ENCODE measurements around the gene HGF. TPM values are rescaled to one million over a fixed set of nuclear protein-coding genes. Genes with fewer than 3 reads are reported as not detected.

Gene HGF
- total and polyA plus RNA-seq, 2 of the 13 experiments (the other 11 are each of a cell fraction or from before 2014, with no cell fraction given), result not detected

GRCh38 chr7:81725812-81726127 is 44.1 kb downstream of the HGF start:
- Histone ChIP-seq H3K9ac (ENCODE audit: insufficient read depth, low read depth, low read length) (no peak overlapping the region), H3K4me2 (ENCODE audit: low read depth, low read length) (no peak overlapping the region), H4K20me1 (ENCODE audit: insufficient read depth, low read length) (no peaks in the 10 kb centered on the region), H3K79me2 (ENCODE audit: insufficient read depth, low read length) (no peaks in the 10 kb centered on the region), H3K9me3 (ENCODE audit: low read length) (no peaks in the 10 kb centered on the region), H3K27ac (ENCODE audit: extremely low read length, insufficient read depth, low read length) (no peak overlapping the region), H3K4me1 (ENCODE audit: insufficient read depth, low read length) (no peaks in the 10 kb centered on the region), H2AFZ (ENCODE audit: low read length) (no peak overlapping the region), H3K36me3 (replicated peaks in 1 of 2; ENCODE audit: control insufficient read depth in 1 of 2, insufficient read depth in 2 of 2, low read length in 2 of 2) (no peaks in the 10 kb centered on the region), H3K4me3 (replicated peaks in 1 of 3; ENCODE audit: insufficient read depth in 1 of 3, low read depth in 2 of 3, low read length in 3 of 3) (no peak overlapping the region), H3K27me3 (ENCODE audit: control insufficient read depth in 1 of 2, insufficient read depth in 2 of 2, low read length in 2 of 2) (no peaks in the 10 kb centered on the region)
- TF ChIP-seq CC2D1A (CRISPR knock-in tag; IDR thresholded peaks at IDR 0.05) (no peak), CCDC6 (CRISPR knock-in tag; IDR thresholded peaks at IDR 0.05) (no peak), MED1 (CRISPR knock-in tag; IDR thresholded peaks at IDR 0.05) (no peak), SNAPC2 (CRISPR knock-in tag; IDR thresholded peaks at IDR 0.05) (no peak), ZNF747 (CRISPR knock-in tag; IDR thresholded peaks at IDR 0.05; ENCODE audit: borderline replicate concordance) (no peak), NONO (IDR thresholded peaks at IDR 0.05) (no peak), NONO (CRISPR knock-in tag; conservative IDR thresholded peaks at IDR 0.05) (no peak), PCBP1 (IDR thresholded peaks at IDR 0.05; ENCODE audit: borderline replicate concordance, low read depth, low read length) (no peak)
- ATAC-seq (no peak), FAIRE-seq (no peak), DNase-seq (ENCODE audit: low spot score) (no peak)
- BruUV-seq (replicated peaks), result no TSS peak
- POLR2A ChIA-PET, result no interaction called here
- CTCF ChIA-PET (ENCODE audit: low intra/inter-chr PET ratio, low total read pairs), result no interaction called here
- in situ Hi-C loops (cut with HindIII; ENCODE audit: extremely low pct_ligation_motif_present, low pct_unique_long_range_greater_than_20kb), result no loop called here
- intact Hi-C loops (cut with micrococcal nuclease; ENCODE audit: unreplicated experiment), result no loop called here
- 46% methylated on average over 6 of the region's 6 CpGs for WGBS (ENCODE audit: low lambda C conversion rate)

DNA sequence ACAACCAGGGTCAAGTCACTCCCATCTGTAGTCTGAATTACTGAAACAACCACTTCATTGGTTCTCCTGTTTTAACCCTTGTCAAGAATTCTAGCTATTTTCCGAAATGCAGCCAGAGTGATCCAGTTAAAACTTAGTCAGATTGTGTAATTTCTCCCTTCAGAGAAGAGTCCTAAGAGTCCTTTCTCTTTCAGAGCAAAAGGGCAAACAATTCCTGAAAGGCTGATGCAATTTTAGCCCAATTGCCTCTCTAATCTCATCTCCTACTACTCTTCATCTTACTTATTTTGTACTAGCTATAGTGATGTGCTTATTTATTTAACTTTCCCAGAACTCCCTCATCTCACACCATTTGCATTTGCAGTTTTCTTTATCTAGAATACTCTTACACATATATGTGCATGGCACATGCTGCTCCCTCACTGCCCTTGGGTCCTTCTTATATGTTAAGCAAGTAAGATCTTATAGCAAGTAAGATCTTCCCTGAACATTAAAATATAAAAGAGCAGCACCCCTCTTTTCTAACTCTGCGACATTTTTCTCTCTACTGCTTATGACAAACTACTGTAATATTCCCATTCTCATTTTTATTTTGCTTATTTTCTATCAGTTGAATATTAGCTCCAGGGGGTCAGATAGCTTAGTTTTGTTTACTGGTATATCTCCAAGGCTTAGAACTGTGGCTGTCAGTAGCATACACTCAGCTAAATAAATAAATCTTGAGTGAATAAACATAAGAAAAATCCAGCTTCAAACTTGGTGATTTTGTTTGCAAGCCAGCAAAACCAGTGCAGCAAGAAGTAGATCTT is 44.6 kb downstream of the HGF start:
- Histone ChIP-seq H3K9me3 (ENCODE audit: low read length) (no peaks in the 10 kb centered on the region), H3K4me2 (ENCODE audit: low read depth, low read length) (no peak overlapping the region), H3K4me3 (replicated peaks in 1 of 3; ENCODE audit: insufficient read depth in 1 of 3, low read depth in 2 of 3, low read length in 3 of 3) (no peak overlapping the region), H3K36me3 (replicated peaks in 1 of 2; ENCODE audit: control insufficient read depth in 1 of 2, insufficient read depth in 2 of 2, low read length in 2 of 2) (no peaks in the 10 kb centered on the region), H4K20me1 (ENCODE audit: insufficient read depth, low read length) (no peaks in the 10 kb centered on the region), H2AFZ (ENCODE audit: low read length) (no peak overlapping the region), H3K27ac (ENCODE audit: extremely low read length, insufficient read depth, low read length) (no peak overlapping the region), H3K27me3 (ENCODE audit: control insufficient read depth in 1 of 2, insufficient read depth in 2 of 2, low read length in 2 of 2) (no peaks in the 10 kb centered on the region), H3K4me1 (ENCODE audit: insufficient read depth, low read length) (no peaks in the 10 kb centered on the region), H3K9ac (ENCODE audit: insufficient read depth, low read depth, low read length) (no peak overlapping the region), H3K79me2 (ENCODE audit: insufficient read depth, low read length) (no peaks in the 10 kb centered on the region)
- intact Hi-C loops (cut with micrococcal nuclease; ENCODE audit: unreplicated experiment), result no loop called here
- BruUV-seq (replicated peaks), result no TSS peak
- 4% methylated on average over 2 of the region's 2 CpGs for WGBS (ENCODE audit: low lambda C conversion rate)
- no peak for FAIRE-seq
- in situ Hi-C loops (cut with HindIII; ENCODE audit: extremely low pct_ligation_motif_present, low pct_unique_long_range_greater_than_20kb), result no loop called here
- CTCF ChIA-PET (ENCODE audit: low intra/inter-chr PET ratio, low total read pairs), result no interaction called here
- POLR2A ChIA-PET, result no interaction called here
- no peak for ATAC-seq
- no peak for DNase-seq (ENCODE audit: low spot score)
- no peak for TF ChIP-seq BORCS8-MEF2B (CRISPR knock-in tag; IDR thresholded peaks at IDR 0.05)
- TF ChIP-seq, protein P1, sequence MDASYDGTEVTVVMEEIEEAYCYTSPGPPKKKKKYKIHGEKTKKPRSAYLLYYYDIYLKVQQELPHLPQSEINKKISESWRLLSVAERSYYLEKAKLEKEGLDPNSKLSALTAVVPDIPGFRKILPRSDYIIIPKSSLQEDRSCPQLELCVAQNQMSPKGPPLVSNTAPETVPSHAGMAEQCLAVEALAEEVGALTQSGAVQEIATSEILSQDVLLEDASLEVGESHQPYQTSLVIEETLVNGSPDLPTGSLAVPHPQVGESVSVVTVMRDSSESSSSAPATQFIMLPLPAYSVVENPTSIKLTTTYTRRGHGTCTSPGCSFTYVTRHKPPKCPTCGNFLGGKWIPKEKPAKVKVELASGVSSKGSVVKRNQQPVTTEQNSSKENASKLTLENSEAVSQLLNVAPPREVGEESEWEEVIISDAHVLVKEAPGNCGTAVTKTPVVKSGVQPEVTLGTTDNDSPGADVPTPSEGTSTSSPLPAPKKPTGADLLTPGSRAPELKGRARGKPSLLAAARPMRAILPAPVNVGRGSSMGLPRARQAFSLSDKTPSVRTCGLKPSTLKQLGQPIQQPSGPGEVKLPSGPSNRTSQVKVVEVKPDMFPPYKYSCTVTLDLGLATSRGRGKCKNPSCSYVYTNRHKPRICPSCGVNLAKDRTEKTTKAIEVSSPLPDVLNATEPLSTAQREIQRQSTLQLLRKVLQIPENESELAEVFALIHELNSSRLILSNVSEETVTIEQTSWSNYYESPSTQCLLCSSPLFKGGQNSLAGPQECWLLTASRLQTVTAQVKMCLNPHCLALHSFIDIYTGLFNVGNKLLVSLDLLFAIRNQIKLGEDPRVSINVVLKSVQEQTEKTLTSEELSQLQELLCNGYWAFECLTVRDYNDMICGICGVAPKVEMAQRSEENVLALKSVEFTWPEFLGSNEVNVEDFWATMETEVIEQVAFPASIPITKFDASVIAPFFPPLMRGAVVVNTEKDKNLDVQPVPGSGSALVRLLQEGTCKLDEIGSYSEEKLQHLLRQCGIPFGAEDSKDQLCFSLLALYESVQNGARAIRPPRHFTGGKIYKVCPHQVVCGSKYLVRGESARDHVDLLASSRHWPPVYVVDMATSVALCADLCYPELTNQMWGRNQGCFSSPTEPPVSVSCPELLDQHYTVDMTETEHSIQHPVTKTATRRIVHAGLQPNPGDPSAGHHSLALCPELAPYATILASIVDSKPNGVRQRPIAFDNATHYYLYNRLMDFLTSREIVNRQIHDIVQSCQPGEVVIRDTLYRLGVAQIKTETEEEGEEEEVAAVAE (CRISPR knock-in tag; IDR thresholded peaks at IDR 0.05; ENCODE audit: borderline replicate concordance), result no peak
- no peak for TF ChIP-seq PLRG1 (conservative IDR thresholded peaks at IDR 0.05)
- no peak for TF ChIP-seq CTCF (CRISPR knock-in tag; IDR thresholded peaks at IDR 0.05)

Measured in HepG2 (cell line).